ENCODE measurements around the gene SEMA3F.

The SEMA3F gene

GRCh38 chr3:50164984-50165909 lies 10.1 kb downstream of the SEMA3F start:
- H3K4me1 Mint-ChIP-seq = peaks cover 65% of the 10 kb centered on the region
- no peaks in the 10 kb centered on the region for H3K9me3 Mint-ChIP-seq
- peaks cover 4% of the 10 kb centered on the region for H3K27me3 Mint-ChIP-seq (ENCODE audit: low read depth)
- no peak for TF ChIP-seq CTCF (IDR thresholded peaks at IDR 0.05; ENCODE audit: unreplicated experiment in 3 of 3)
- H3K4me3 Mint-ChIP-seq = peak overlapping the region; percentile 7 to 56 (median 21)
- H3K27ac Mint-ChIP-seq = peak overlapping the region; percentile 94 to 97 (median 95)
- H3K36me3 Mint-ChIP-seq (ENCODE audit: low read depth) = peaks cover 16% of the 10 kb centered on the region

- H3K27ac Mint-ChIP-seq = peak overlapping the region; percentile 92 to 95 (median 94)
- no peaks in the 10 kb centered on the region for H3K9me3 Mint-ChIP-seq
- peaks cover 4% of the 10 kb centered on the region for H3K27me3 Mint-ChIP-seq (ENCODE audit: low read depth)
- H3K4me3 Mint-ChIP-seq = peak overlapping the region in 2 of 3 experiments; percentile 70 to 75
- peaks cover 16% of the 10 kb centered on the region for H3K36me3 Mint-ChIP-seq (ENCODE audit: low read depth)
- peaks cover 64% of the 10 kb centered on the region for H3K4me1 Mint-ChIP-seq
- TF ChIP-seq CTCF (IDR thresholded peaks at IDR 0.05; ENCODE audit: unreplicated experiment in 3 of 3) = no peak
These were observed 10.9 kb downstream of the SEMA3F start for GRCh38 chr3:50165910-50166538.

- Mint-ChIP-seq H3K27ac (peak overlapping the region; percentile 92 to 95 (median 94)), H3K36me3 (ENCODE audit: low read depth) (peaks cover 14% of the 10 kb centered on the region), H3K27me3 (ENCODE audit: low read depth) (peaks cover 4% of the 10 kb centered on the region), H3K4me1 (peaks cover 58% of the 10 kb centered on the region), H3K4me3 (peak overlapping the region; percentile 70 to 75 (median 73)), H3K9me3 (no peaks in the 10 kb centered on the region)
- no peak for TF ChIP-seq CTCF (IDR thresholded peaks at IDR 0.05; ENCODE audit: unreplicated experiment in 3 of 3)
These were observed 11.5 kb downstream of the SEMA3F start for GRCh38 chr3:50166620-50167019.

GRCh38 chr3:50167069-50167840 lies 12.1 kb downstream of the SEMA3F start:
- Mint-ChIP-seq H3K4me3 (peak overlapping the region; percentile 70 to 75 (median 73)), H3K9me3 (no peaks in the 10 kb centered on the region), H3K36me3 (ENCODE audit: low read depth) (peaks cover 9% of the 10 kb centered on the region), H3K4me1 (peaks cover 56% of the 10 kb centered on the region), H3K27ac (peak overlapping the region; percentile 92 to 95 (median 94)), H3K27me3 (ENCODE audit: low read depth) (peaks cover 4% of the 10 kb centered on the region)
- TF ChIP-seq CTCF (IDR thresholded peaks at IDR 0.05; ENCODE audit: unreplicated experiment in 3 of 3) = no peak

GRCh38 chr3:50167841-50168209 lies 12.7 kb downstream of the SEMA3F start:
- Mint-ChIP-seq H3K36me3 (ENCODE audit: low read depth) (peaks cover 5% of the 10 kb centered on the region), H3K9me3 (no peaks in the 10 kb centered on the region), H3K4me3 (peak overlapping the region; percentile 16 to 45 (median 29)), H3K4me1 (peaks cover 52% of the 10 kb centered on the region), H3K27me3 (ENCODE audit: low read depth) (peaks cover 4% of the 10 kb centered on the region), H3K27ac (peak overlapping the region; percentile 81 to 94 (median 83))
- no peak for TF ChIP-seq CTCF (IDR thresholded peaks at IDR 0.05; ENCODE audit: unreplicated experiment in 3 of 3)

All from nephron (organoid).